ENCODE data around the gene TMEM150C. TPM values are rescaled to one million over a fixed set of nuclear protein-coding genes. Genes with fewer than 3 reads are reported as not detected.

Gene TMEM150C
- total RNA-seq, 1 donor from 2014 or later: 10.5 TPM

- Mint-ChIP-seq H3K9me3 (ENCODE audit: unreplicated experiment) (no peaks in the 10 kb centered on the region), H3K36me3 (ENCODE audit: low read depth, unreplicated experiment) (peaks cover 14% of the 10 kb centered on the region), H3K4me1 (ENCODE audit: unreplicated experiment) (peaks cover 4% of the 10 kb centered on the region), H3K27me3 (ENCODE audit: unreplicated experiment) (peaks cover 5% of the 10 kb centered on the region), H3K4me3 (ENCODE audit: unreplicated experiment) (no peak overlapping the region), H3K27ac (ENCODE audit: unreplicated experiment) (no peak overlapping the region)
- TF ChIP-seq, protein P1, sequence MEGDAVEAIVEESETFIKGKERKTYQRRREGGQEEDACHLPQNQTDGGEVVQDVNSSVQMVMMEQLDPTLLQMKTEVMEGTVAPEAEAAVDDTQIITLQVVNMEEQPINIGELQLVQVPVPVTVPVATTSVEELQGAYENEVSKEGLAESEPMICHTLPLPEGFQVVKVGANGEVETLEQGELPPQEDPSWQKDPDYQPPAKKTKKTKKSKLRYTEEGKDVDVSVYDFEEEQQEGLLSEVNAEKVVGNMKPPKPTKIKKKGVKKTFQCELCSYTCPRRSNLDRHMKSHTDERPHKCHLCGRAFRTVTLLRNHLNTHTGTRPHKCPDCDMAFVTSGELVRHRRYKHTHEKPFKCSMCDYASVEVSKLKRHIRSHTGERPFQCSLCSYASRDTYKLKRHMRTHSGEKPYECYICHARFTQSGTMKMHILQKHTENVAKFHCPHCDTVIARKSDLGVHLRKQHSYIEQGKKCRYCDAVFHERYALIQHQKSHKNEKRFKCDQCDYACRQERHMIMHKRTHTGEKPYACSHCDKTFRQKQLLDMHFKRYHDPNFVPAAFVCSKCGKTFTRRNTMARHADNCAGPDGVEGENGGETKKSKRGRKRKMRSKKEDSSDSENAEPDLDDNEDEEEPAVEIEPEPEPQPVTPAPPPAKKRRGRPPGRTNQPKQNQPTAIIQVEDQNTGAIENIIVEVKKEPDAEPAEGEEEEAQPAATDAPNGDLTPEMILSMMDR (IDR thresholded peaks at IDR 0.05; ENCODE audit: unreplicated experiment): no peak
- DNase-seq (ENCODE audit: low spot score): no peak
Measured at GRCh38 chr4:82469791-82470345, 91.9 kb downstream of the TMEM150C start.

- Mint-ChIP-seq H3K4me3 (ENCODE audit: unreplicated experiment) (no peak overlapping the region), H3K27ac (ENCODE audit: unreplicated experiment) (no peak overlapping the region), H3K9me3 (ENCODE audit: unreplicated experiment) (no peaks in the 10 kb centered on the region), H3K36me3 (ENCODE audit: low read depth, unreplicated experiment) (peaks cover 12% of the 10 kb centered on the region), H3K4me1 (ENCODE audit: unreplicated experiment) (no peaks in the 10 kb centered on the region), H3K27me3 (ENCODE audit: unreplicated experiment) (peaks cover 5% of the 10 kb centered on the region)
- no peak for DNase-seq (ENCODE audit: low spot score)
- TF ChIP-seq, protein P1 (IDR thresholded peaks at IDR 0.05; ENCODE audit: unreplicated experiment): no peak
Measured at GRCh38 chr4:82467471-82467870, 94.3 kb downstream of the TMEM150C start.

- no peaks in the 10 kb centered on the region for H3K4me1 Mint-ChIP-seq (ENCODE audit: unreplicated experiment)
- DNase-seq (ENCODE audit: low spot score): no peak
- no peaks in the 10 kb centered on the region for H3K9me3 Mint-ChIP-seq (ENCODE audit: unreplicated experiment)
- H3K27ac Mint-ChIP-seq (ENCODE audit: unreplicated experiment): no peak overlapping the region
- H3K4me3 Mint-ChIP-seq (ENCODE audit: unreplicated experiment): no peak overlapping the region
- peaks cover 11% of the 10 kb centered on the region for H3K36me3 Mint-ChIP-seq (ENCODE audit: low read depth, unreplicated experiment)
- TF ChIP-seq, protein P1 (IDR thresholded peaks at IDR 0.05; ENCODE audit: unreplicated experiment): no peak
- peaks cover 2% of the 10 kb centered on the region for H3K27me3 Mint-ChIP-seq (ENCODE audit: unreplicated experiment)
Measured at GRCh38 chr4:82463221-82463620, 98.6 kb downstream of the TMEM150C start.

- H3K27ac Mint-ChIP-seq (ENCODE audit: unreplicated experiment): no peak overlapping the region
- peaks cover 2% of the 10 kb centered on the region for H3K4me1 Mint-ChIP-seq (ENCODE audit: unreplicated experiment)
- peaks cover 13% of the 10 kb centered on the region for H3K36me3 Mint-ChIP-seq (ENCODE audit: low read depth, unreplicated experiment)
- TF ChIP-seq, protein P1 (IDR thresholded peaks at IDR 0.05; ENCODE audit: unreplicated experiment): peak; percentile 86
- H3K4me3 Mint-ChIP-seq (ENCODE audit: unreplicated experiment): no peak overlapping the region
- peaks cover 2% of the 10 kb centered on the region for H3K27me3 Mint-ChIP-seq (ENCODE audit: unreplicated experiment)
- DNase-seq (ENCODE audit: low spot score): peak; percentile 91
- H3K9me3 Mint-ChIP-seq (ENCODE audit: unreplicated experiment): no peaks in the 10 kb centered on the region
Measured at GRCh38 chr4:82462415-82462831, 99.4 kb downstream of the TMEM150C start.

DNA sequence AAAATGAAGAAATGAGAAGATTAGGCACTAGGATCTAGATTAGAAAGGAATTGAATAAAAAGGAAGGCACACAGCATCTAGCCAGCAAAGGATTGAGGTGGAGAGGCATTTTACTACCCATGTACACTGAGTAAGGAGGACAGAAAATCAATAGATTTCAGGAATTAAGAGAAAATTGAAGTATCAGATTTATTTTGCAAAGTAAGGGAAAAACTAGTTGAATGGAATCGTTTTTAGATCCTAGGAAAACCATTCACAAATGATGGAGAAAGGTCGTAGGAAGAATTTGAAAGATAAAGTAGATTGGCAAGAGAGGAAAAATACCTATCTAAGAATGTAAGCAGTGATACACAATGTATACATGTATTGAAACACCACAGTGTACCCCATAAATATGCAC, 100.1 kb downstream of the TMEM150C start:
- Mint-ChIP-seq H3K9me3 (ENCODE audit: unreplicated experiment) (no peaks in the 10 kb centered on the region), H3K4me3 (ENCODE audit: unreplicated experiment) (no peak overlapping the region)

More for the DNA sequence above, 100.1 kb downstream of the TMEM150C start:
- TF ChIP-seq, protein P1 (IDR thresholded peaks at IDR 0.05; ENCODE audit: unreplicated experiment): no peak
- Mint-ChIP-seq H3K36me3 (ENCODE audit: low read depth, unreplicated experiment) (peaks cover 13% of the 10 kb centered on the region), H3K4me1 (ENCODE audit: unreplicated experiment) (peaks cover 7% of the 10 kb centered on the region), H3K27ac (ENCODE audit: unreplicated experiment) (no peak overlapping the region), H3K27me3 (ENCODE audit: unreplicated experiment) (peaks cover 2% of the 10 kb centered on the region)
- no peak for DNase-seq (ENCODE audit: low spot score)

Data from endothelial cell (in vitro differentiated cells).